ENCODE measurements around the gene EMX2.

Gene EMX2

DNA sequence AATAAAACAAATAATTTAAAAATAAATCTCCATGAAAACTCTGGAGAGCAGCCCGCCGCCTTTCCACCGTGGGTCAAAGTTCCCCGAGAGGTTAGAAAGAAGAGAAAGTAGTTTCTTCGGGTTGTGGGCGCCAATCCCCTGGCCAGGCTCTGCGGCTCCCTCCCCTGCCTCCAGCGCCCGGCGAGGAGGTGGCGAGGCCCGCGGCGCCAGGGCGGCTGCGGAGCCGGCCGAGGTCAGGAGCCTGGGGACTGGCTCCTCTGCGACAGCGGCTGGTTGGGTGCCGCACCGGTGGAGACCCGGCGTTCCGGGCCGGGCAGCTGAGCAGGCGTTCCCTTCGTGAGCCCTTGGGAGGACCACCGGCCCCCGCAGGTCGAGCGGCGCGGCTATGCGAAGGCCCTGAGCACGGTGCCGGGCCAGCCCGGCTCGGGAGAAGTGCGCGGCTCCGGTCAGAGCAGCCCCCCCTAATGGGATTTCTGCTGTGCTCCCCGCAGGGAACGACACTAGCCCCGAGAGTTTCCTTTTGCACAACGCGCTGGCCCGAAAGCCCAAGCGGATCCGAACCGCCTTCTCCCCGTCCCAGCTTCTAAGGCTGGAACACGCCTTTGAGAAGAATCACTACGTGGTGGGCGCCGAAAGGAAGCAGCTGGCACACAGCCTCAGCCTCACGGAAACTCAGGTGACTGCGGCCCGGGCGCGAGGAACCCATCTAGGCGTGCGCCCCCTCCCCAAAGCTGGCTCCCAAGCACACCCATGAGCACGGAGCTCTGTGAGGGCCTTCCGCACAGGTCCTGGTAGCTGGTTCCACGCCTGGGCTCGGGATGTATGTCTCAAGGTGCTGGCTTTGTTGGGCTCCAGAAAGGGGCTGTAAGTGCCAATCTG is 2.8 kb downstream of the EMX2 start:
- DNase-seq, result no peak

DNA sequence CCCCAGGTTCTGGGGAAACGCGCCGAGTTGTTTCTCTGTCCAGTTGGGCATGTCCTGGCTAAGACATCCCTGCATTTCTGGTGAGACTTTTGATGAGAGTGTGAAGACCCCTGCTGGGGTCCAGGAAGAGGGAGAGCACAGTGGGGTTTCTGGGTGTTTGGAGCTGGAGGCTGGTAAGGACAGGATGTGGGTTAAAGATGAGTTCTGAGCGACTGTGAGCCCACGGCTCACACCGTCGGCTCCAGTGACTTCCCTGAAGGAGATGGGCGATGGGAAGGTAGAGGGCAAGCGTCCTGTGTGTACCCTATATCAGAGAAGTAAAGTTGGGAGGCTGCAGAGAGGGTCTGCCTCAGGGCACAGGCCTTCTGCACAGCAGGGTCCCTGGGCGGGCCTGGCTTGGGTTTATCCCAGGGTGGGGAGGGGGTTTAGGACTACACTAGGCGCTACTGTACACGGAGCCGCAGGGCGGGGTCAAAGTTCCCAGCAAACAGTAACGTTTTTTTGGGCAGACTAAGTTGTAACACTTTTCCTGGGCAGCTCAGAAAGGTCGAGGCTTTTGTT is 3.6 kb downstream of the EMX2 start:
- DNase-seq, result no peak

DNA sequence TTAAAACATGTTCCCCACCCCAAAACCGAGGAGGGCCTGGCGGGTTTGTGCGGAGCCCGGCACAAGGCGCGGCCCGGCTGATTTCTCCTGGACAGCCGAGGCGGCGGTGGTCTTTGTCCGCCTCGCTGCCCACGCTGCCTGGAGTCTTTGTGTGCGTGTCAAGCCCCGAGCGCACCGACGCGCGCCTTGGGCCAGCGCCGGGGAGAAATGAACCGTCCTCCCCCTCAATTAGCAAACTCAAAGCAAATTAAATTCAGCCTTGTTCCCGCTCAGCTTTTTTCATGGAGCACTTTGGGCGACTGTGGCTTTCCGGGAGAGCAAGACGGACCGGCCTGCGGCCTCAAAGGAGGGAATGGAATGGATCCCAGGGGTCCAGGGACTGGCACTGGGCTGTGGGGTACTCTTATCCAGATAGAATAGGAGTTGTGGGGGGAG is 4.1 kb downstream of the EMX2 start:
- no peak for DNase-seq

DNA sequence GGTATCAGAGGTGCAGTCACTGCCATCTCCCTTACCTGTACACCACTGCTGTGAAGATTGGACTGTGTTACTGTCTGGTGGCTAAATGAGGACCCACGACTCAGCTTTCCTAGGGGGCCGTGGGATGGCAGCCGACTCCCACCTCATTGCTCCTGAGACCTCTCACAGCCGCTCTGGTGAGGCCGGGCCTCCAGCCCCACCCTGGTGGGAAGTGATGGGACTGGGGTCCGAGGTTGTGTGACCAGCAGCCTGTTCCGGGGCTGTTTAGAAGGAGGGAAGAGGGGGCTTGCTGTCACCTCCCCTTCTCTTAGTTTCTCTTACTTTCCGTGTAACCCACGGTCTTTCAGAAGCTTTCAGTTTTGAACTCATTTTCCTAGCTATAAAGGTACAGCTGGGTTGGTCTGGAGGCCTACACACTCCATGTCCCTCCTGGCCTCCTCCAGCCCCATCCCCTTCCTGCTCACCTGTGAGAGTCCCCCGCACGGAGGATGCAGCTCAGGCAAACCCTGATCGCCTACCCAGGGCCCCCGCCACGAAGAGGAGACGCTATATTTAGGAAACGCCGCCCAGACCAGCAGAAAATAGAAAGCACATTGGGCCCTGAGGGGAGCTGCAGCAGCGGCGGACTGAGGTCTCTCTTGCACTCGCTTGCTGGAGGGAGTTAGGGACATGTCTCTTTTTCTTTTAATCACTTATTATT is 4.6 kb downstream of the EMX2 start:
- no peak for DNase-seq

DNA sequence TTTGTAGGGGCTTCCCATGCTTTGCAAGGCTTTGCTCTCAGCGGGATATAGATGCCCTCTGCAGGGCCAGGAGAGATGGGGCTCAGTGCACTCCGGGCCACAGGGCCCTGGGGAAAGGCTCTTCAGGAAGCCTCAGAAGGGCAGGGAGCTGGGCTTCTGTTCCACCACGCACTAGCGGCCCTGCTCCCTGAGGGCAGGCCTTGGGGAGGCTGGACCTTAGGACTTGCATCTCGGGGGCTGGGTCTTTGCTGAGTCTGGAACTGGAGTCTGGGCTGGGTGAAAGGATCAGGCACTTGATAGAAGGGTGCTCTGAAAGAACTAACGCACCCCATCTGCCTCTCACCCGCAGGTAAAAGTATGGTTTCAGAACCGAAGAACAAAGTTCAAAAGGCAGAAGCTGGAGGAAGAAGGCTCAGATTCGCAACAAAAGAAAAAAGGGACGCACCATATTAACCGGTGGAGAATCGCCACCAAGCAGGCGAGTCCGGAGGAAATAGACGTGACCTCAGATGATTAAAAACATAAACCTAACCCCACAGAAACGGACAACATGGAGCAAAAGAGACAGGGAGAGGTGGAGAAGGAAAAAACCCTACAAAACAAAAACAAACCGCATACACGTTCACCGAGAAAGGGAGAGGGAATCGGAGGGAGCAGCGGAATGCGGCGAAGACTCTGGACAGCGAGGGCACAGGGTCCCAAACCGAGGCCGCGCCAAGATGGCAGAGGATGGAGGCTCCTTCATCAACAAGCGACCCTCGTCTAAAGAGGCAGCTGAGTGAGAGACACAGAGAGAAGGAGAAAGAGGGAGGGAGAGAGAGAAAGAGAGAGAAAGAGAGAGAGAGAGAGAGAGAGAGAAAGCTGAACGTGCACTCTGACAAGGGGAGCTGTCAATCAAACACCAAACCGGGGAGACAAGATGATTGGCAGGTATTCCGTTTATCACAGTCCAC is 5.4 kb downstream of the EMX2 start:
- no peak for DNase-seq

DNA sequence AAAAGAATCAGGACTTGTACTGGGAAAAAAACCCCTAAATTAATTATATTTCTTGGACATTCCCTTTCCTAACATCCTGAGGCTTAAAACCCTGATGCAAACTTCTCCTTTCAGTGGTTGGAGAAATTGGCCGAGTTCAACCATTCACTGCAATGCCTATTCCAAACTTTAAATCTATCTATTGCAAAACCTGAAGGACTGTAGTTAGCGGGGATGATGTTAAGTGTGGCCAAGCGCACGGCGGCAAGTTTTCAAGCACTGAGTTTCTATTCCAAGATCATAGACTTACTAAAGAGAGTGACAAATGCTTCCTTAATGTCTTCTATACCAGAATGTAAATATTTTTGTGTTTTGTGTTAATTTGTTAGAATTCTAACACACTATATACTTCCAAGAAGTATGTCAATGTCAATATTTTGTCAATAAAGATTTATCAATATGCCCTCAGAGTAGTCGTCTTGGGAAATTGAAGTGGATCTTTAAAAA is 6.6 kb downstream of the EMX2 start:
- DNase-seq, result no peak

DNA sequence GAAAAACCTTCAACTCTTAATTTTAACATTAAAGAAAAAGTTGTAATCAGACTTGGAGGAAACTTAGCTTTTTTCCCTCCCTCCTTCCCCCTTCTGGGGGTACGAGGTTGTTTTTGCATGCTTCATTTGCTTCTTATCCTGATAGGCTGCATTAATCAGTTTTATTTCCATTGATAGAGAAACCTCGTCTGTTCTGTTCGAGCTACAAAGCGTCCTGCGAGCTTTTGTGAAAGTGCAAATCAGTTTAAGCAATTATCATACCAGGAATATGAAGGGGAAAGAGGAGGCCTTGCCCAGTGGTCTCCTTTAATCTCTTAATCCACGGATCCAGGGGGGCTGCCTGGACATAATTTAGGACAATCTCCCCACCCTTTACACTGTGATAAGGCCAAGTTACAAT is 7.5 kb downstream of the EMX2 start:
- DNase-seq, result no peak

DNA sequence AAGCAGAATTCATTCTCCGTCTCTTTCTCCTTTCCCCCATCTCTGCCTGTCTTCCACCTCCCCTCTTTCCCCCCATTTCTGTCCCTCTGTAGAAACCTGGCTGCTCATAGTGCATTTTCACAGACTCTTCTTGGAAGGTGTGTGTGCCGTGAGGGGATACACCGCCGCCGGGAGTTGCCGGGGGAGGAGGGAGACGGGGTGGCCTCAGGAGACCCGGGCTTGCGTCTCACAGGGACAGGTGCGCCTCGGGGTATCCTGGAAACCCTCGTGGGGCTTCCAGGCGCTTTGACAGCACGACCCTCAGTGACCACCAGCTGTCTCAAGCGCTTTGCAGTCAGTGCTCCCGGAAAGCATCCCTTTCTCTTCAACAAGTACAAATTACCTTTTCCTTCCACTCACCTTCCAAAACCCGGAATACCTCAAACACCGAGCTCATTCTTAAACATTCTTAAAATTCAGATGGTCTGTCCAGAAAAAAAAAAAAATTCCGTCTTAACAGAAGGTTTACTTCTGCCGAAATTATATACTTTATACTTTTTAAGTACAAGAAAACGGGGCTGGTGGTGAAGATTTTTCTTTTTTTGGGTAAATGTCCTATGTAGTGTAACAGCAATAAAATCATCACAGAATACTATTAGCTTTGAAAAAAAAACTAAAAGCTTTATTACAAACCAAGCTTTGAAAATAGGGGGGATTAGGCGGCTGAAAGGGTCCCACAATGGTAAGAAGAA is 8.2 kb downstream of the EMX2 start:
- no peak for DNase-seq

DNA sequence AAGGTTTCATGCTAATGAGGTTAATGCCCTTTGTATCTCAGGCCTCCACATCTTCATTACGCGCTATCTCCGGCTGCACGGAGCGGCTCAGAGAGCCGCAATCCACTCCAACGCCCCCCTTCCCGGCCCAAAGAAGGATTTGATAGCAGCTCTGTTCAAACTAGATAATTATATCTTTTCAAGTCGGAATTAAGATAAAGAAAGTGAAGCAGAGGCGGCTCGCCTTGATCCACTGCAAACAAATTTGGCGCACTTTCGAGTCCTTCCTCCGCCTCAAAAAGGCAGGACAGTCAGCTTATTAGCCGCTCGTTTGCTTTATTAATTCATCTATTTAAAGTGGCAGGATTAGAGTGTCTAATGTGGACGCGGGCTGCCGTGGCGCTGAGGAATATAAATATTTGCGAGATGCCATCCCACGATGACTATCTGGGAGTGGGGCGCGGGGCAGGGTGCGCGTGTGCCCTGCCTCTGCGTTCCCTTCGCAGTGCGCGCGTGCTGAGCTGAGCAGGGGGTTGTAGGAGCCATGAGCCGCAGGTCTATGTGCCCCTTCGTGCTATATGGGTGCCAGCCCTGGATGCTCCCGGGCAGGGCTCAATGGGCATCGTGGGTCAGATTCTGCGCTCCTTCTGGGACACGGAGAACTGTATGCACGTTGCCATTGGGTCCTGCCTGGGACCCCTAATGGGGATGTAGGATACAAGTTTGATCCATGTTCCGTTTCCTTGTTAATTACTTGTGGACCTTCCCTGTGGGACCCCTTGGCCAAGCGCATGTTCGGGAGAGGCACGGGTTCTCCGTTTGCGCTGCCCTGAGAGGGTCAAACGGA is 9.0 kb downstream of the EMX2 start:
- no peak for DNase-seq

DNA sequence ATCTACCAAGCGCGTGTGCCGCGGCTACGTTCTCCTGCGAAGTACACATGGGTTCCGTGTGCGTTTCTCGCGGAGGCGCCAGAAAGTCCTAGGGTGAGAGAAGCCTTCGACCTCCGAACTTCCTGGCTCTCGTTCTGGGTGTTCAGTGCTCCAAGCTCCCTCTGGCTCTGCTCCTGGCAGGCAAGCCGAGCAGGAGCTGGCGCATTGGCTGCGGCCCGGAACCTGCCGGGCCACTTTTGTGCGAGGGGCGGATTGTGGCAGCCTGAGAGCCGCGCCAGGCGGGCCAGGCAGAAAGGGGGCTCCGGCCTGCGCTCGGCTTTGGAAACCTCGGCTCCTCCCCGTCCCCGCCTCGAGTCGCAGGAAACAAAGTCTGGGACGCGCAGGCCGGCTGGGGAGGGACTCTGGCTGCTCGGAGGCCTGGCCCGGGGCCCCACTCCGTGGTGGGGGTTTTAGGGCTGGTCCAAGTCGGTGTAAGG is 9.6 kb downstream of the EMX2 start:
- no peak for DNase-seq

DNA sequence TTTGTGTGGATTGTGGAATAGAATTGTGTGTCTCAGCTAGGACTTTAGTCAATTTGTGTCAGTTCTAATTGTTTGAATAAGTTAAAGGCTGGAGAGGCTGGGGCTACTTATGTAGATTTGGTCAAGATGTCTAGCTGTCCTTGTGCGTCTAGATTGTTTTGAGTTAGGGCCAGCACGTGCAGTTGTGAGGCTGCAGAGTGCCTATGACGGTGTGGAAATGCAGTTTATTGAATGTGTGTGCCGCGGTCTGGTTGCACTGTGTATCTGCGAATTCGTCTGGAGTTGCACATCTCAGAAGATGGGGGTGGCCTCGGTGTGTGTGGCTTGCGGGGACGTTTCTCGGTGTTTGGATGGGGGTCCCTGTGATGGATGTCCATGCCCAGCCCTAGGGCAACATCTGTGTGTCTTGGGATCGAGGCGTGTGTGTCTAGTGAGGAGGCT is 10.2 kb downstream of the EMX2 start:
- no peak for DNase-seq

DNA sequence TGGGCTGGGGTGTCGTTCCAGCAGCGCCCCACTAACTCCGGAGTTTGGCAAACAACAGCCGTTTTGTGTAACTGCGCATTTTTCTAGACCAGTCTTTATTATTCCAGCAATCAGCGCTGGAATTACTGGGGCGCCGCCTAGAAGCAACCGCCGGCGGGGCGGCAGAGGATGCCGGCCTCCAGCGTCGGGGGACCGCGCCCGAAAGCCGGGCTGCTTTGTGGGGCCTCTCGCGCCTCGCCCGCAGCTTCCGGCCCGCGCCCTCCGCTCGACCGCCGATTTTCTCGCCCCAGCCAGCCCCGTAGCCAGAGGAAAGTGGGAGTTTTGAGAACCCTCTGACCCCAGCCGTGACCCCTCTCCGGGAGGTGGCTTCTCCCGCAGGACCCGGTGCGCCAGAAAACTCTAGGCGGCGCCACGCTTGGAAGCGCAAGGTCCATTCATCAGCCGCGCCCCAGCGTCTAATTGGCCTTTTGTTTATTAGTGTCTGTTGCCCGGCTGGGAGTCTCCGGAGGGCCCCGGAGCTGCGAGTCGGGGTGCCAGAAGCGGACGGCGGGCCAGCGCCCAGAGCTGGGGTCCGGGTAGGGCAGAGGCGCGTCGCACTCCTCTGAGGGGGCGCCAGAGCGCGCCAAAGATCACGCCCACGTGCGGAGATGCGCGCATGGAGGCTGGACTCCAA is 10.7 kb downstream of the EMX2 start:
- no peak for DNase-seq

DNA sequence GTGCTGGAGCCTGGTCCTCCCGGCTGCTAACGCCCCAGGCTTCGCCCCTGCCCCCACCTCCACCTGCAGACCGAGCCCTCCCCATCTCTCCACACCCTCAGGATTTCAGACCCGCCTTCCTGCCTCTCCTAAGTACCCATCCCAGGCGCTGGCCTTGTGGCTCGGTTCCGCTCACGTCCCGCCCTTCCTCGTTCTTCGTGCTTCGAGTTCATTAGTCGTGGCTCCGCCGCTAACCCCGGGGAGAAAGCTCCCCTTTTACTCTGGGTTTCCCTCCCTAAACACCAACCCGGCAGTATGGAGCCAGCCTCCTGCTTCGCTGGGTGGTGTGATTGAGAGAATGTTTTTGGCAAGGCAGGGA is 11.2 kb downstream of the EMX2 start:
- no peak for DNase-seq

DNA sequence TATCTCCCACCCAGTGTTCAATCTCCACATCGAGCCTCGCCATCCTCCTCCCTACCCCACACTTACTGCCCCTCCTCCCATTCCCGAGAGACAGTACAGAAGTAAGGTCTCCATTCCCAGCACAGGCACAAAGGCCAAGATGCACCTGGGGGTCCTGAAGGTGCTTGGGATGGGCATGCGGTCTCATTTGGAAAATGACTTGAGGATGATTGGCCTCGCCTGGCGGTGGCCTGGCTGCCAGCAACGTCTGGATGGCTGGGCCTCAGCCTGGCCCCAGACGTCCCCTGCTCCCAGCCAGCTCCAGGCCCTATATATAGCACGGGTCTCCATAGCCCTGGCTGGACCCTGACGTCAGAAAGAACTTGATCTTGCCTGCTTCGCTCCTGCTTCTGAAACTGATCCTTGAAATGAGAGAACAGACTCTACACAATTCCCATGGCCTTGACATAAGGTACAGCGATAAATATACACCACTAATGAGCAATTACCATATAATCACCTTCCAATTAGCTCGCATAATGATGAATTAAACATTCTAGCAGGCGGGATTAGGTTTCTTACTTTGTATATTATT is 11.8 kb downstream of the EMX2 start:
- no peak for DNase-seq

DNA sequence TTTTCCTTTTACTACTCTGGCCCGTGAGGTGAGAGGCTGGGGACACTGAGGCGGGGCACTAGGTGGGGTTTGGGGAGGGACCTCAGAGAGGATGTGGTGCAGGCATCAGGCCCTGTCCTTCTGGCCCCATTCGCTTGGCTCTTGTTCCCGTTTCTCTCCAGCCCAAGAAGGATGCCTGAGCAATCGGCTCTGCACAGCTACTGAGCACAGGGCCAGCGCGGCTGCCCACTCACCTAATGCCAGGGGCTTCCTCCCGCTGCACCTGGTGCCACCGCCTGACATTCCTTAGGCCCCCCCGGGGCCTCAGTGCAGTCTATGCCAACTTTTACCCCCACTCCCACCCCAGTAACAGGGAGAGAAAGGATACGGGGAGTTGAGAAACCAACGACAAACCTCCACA is 12.5 kb downstream of the EMX2 start:
- DNase-seq, result no peak

DNA sequence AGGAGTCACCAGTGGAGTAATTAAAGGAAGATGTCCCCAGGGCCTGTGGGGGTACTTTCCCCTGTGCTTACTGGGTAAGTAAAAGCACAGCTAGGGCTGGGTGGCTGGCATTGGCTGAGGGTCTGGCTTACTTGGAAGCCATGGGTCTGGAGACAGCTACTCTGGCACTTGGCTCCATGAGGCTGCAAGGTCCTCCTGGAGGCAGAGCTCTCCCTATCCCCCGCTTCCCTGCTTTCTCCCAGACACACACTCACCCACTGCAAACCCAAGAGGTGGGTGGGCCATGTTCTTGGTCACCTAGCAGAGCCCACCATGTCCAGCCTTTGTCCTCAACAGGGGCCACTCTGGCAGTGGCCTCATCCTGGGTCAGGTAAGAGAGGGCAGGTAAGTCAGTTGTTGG is 13.3 kb downstream of the EMX2 start:
- DNase-seq, result no peak

DNA sequence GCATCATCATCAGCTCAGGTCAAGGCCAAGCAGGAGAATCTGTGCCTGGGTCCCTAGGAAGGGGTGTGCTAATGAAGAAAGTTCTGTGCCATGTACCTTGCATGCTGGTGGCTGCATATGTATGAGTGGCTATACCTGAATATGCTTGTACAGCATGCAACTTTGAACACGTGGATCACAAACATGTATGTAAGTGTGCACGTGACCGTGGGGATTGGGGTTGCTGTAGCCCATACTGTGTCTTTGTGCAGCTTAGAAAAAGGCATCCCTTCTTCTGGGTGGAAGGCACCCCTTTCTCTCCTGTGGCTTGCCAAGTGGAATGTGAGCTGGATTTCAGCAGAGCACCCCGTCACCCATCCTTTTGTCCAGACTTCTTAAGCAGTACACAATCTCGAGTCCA is 13.8 kb downstream of the EMX2 start:
- DNase-seq, result no peak

DNA sequence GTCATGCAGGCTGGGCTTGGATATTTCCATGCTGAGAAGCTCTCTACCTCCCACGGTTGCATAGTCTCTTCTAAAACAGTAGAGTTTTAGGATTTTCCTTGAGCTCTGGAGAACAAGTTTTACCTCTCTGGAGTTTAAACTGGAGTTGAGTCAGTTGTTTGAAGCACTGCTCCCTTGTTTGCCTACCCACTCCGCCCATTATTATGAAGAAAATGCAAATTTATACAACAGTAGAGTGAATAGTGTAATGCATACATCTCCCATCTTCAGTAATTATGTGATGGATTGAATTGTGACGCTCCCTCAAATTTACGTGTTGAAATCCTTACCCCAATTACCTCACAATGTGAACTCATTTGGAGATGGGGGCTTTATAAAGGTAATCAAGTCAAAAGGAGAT is 17.2 kb downstream of the EMX2 start:
- DNase-seq, result no peak

DNA sequence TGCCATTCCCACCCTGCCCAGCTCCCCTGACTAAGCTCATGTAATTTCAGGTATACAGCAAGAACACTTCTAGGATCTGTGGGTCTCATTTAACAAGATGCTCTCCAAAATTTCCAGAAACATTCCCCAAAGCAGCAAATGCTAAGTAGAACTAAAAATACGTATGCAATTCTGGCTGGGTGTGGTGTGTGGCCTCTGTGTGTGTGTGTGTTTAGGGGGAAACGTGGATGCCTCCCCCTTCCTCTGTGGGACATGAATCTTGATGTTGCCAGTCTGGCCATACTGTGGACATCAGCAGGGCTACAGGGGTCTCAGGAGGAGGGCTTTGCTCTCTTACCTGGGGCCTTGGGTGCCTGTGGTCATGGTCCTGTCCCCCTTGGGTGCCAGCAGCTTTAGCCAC is 18.4 kb downstream of the EMX2 start:
- DNase-seq, result no peak

DNA sequence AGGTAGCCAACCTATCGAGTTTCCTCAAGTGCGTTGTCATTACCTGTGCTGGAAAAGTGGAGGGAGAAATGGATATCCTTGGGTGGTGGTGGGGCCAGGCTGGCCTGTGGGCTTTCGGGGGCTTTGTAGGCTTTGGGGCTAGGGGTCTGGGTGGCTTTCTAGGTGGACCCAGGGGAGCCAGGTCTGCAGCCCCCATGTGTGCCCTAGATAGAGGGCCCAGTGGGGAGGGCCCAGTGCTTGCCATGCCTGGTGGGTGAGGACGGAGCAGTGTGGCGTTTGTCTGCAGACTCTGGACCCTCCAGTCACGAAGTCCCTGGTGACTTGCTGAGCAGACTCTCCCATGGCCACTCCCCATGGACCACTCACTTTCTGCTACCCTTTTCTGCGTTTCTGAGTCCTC is 19.7 kb downstream of the EMX2 start:
- no peak for DNase-seq

Data from T-helper 9 cell (primary cell).